Body of pancreas (tissue), 4 donors: ENCODE measurements around the gene PTP4A2. TPM values are rescaled to one million over a fixed set of nuclear protein-coding genes. Genes with fewer than 3 reads are reported as not detected.

Source experiments
- ATAC-seq: fragments of 150-250 bp; one replicate; pipeline ENCODE4 v1.9.1; 2016
- DNase-seq, 4 donors: peaks; one replicate each; pipeline ENCODE4 v3.0.0-alpha.2; 2019
- H3K27ac ChIP-seq, 4 donors: fragments of 200-600 bp; sonication (generic); 1 replicate in 3 of 4; 2 replicates in 1 of 4; pipeline versions ENCODE4 v1.5.1 to v1.6.1; 2016 to 2019; ENCODE audit warnings: mild to moderate bottlenecking in 1 of 4, mixed read lengths in 1 of 4, moderate library complexity in 1 of 4
- H3K27me3 ChIP-seq, 2 donors: fragments of 200-600 bp; sonication (generic); one replicate each; pipeline ENCODE4 v1.6.0; 2016; ENCODE audit warnings: mild to moderate bottlenecking in 1 of 2
- H3K36me3 ChIP-seq, 2 donors: fragments of 200-600 bp; sonication (generic); replicated peaks in 1 of 2; 2 replicates each; pipeline ENCODE4 v1.5.1; 2016; ENCODE audit warnings: low read depth in 2 of 2; ENCODE audit not compliant: insufficient read depth in 1 of 2
- H3K4me1 ChIP-seq: fragments of 200-600 bp; sonication (generic); one replicate; pipeline ENCODE4 v1.6.0; 2016
- H3K4me3 ChIP-seq, 2 donors: fragments of 200-600 bp; sonication (generic); 1 replicate in 1 of 2; 2 replicates in 1 of 2; pipeline ENCODE4 v1.5.1; 2016 to 2019
- H3K9me3 ChIP-seq, 3 donors: fragments of 200-600 bp; sonication (generic); 1 replicate in 2 of 3; 2 replicates in 1 of 3; pipeline ENCODE4 v1.5.1; 2016
- POLR2A ChIP-seq, 3 donors: fragments of 450-650 bp; IDR thresholded peaks; one replicate each; pipeline ENCODE4 v1.6.1; 2016; ENCODE audit warnings: antibody characterized with exemption in 3 of 3, mild to moderate bottlenecking in 2 of 3
- whole genome bisulfite sequencing, 2 donors: methylation state at CpG; one replicate each; pipeline ENCODE4 v1.1.5; 2017; 5-methylcytosine and 5-hydroxymethylcytosine counted together
- intact Hi-C: fragments of 100-400 bp; cut with DNase I; formaldehyde crosslinking; loops from one replicate; pipeline ENCODE4 v1.15.1; 2023
- total RNA-seq, 2 donors: library from RNA; depleted of rRNA; stranded (reverse); fragments of >200 nt; gene quantifications; one replicate each; pipeline ENCODE4 v1.1.0, GENCODE V29; 2016
- TF ChIP-seq, protein P1 (sequence below), 7 experiments: fragments of 450-650 bp in 4 of 7; fragments of 200-600 bp in 3 of 7; sonication (generic) in 3 of 7; IDR thresholded peaks; one replicate each; pipeline ENCODE4 v1.5.1; 2016 to 2019; ENCODE audit warnings: antibody characterized with exemption in 7 of 7

PTP4A2 gene
- total RNA-seq, 2 donors from 2014 or later: 79.6 to 103 TPM

DNA sequence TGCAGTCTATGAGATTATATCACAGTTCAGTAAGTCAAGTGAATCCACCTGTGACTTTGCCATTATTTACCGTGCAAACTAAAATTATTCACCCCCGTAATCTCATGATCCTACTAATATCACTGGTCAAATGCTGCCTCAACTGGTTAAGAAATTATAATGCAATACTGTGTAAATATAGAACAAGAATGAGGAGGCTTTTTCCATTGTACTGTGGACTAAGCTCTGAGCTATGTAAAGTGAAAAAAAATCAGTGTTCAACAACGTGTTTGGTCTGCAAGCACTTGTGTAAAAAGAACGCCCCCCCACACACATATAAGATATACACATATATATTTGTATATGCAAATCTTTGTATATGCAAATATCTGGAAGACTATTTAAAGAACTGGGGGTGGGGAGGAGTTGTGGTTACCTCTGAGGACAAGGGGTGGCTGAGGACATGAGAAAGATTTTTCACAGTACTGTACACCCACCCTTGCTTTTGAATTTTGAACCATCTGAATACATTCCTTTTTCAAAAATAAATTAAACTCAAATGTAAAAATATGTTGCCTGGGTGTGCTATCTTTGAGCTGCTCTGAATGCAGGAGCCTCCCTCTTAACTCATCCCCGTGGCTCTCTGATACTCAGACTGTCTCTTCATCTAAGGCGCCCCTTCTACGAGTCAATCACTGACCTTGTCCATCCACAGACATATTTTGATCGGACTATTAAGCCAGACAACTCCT lies 57.0 kb downstream of the PTP4A2 start:
- ATAC-seq (peak; percentile 33), DNase-seq (no peak)
- Histone ChIP-seq H3K4me3 (no peak overlapping the region), H3K27ac (peak overlapping the region in 1 of 4 donors; percentile 18), H3K36me3 (no peaks in the 10 kb centered on the region), H3K27me3 (no peaks in the 10 kb centered on the region), H3K4me1 (peaks cover 26% of the 10 kb centered on the region), H3K9me3 (no peaks in the 10 kb centered on the region)
- 32% methylated on average over 8 of the region's 8 CpGs for WGBS, 2 donors
- intact Hi-C loops: no loop called here
- no peak for TF ChIP-seq POLR2A (IDR thresholded peaks at IDR 0.05)
- TF ChIP-seq, protein P1, sequence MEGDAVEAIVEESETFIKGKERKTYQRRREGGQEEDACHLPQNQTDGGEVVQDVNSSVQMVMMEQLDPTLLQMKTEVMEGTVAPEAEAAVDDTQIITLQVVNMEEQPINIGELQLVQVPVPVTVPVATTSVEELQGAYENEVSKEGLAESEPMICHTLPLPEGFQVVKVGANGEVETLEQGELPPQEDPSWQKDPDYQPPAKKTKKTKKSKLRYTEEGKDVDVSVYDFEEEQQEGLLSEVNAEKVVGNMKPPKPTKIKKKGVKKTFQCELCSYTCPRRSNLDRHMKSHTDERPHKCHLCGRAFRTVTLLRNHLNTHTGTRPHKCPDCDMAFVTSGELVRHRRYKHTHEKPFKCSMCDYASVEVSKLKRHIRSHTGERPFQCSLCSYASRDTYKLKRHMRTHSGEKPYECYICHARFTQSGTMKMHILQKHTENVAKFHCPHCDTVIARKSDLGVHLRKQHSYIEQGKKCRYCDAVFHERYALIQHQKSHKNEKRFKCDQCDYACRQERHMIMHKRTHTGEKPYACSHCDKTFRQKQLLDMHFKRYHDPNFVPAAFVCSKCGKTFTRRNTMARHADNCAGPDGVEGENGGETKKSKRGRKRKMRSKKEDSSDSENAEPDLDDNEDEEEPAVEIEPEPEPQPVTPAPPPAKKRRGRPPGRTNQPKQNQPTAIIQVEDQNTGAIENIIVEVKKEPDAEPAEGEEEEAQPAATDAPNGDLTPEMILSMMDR (IDR thresholded peaks at IDR 0.05): no peak

DNA sequence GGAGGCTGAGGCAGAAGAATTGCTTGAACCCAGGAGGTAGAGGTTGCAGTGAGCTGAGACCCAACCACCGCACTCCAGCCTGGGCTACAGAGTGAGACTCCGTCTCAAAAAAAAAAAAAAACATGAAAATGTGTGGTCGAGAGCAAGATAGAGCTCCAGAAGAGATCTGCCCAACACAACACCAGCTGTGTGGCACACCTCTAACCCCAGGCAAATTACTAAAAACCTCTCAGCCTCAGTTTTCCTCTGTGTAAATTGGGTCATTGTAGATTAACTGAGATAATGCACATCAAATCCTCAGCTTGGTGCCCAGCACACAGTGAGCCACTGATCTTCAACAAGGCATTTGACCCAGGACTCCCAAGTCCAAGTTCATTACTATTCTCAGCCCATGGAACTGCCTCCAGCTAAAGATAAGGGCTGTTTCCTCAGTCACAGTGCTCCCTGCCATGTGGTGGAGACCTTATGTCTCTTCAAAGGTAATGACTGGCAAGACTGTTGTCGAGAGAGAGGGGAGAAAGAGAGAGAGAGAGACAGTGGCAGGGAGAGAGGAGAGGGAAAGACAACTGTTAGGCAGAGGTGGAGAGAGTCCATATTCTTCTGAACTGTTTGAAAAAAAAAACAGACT lies 58.1 kb downstream of the PTP4A2 start:
- no peak for TF ChIP-seq POLR2A (IDR thresholded peaks at IDR 0.05)
- TF ChIP-seq, protein P1 (IDR thresholded peaks at IDR 0.05): no peak
- Histone ChIP-seq H3K4me1 (peaks cover 35% of the 10 kb centered on the region), H3K36me3 (no peaks in the 10 kb centered on the region), H3K4me3 (no peak overlapping the region), H3K27me3 (no peaks in the 10 kb centered on the region), H3K9me3 (no peaks in the 10 kb centered on the region), H3K27ac (no peak overlapping the region)
- intact Hi-C loops: no loop called here
- ATAC-seq: no peak
- WGBS, 2 donors: 74 to 79% methylated on average over 4 of the region's 4 CpGs
- DNase-seq: no peak

DNA sequence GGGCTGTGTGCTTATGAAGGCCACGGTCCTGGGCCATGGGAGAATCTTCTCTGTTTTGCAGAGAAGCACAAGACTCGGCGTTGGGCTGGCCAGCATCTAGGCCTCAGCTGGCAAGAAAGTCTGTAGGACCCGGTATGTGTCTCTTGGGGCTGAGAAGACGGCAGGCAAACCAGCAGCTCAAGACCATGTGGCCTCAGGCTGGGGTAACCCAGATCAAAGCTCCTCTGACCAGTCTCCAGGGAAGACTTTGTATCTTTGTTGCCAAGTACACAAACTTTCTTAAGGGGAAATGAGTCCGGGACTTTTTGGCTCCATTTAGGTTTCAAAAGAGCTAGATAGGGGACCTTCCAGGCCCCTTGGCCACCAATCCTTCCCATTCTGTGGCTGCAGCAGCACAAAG lies 60.1 kb downstream of the PTP4A2 start:
- DNase-seq (no peak), ATAC-seq (no peak)
- 57 to 76% methylated on average over 1 to 6 of the region's 6 CpGs for WGBS, 2 donors
- intact Hi-C loops: no loop called here
- no peak overlapping the region for H3K4me3 ChIP-seq
- peaks cover 37% of the 10 kb centered on the region for H3K4me1 ChIP-seq
- TF ChIP-seq, protein P1 (IDR thresholded peaks at IDR 0.05): no peak
- no peak for TF ChIP-seq POLR2A (IDR thresholded peaks at IDR 0.05)
- H3K36me3 ChIP-seq: no peaks in the 10 kb centered on the region
- no peak overlapping the region for H3K27ac ChIP-seq
- H3K9me3 ChIP-seq: no peaks in the 10 kb centered on the region
- no peaks in the 10 kb centered on the region for H3K27me3 ChIP-seq

DNA sequence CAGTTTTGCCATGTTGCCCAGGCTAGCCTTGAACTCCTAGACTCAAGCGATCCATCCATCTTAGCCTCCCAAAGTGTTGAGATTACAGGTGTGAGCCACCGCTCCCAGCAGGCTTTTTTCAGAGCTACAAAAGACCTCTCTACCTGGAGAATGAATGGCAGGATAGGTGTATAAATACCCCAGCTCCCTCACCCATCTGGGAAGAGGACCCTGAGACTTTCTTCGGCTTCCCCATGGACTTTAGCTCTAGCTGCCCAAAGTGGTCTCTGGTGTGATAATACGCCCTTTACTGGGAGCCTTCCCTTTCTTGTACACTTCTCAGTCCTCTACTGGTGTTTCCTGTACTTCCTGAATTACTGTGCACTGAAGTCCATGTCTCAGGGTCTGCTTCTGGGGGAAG lies 60.6 kb downstream of the PTP4A2 start:
- no peak for TF ChIP-seq POLR2A (IDR thresholded peaks at IDR 0.05)
- TF ChIP-seq, protein P1 (IDR thresholded peaks at IDR 0.05): no peak
- ATAC-seq: no peak
- intact Hi-C loops: no loop called here

More for the DNA sequence above, 60.6 kb downstream of the PTP4A2 start:
- Histone ChIP-seq H3K27ac (no peak overlapping the region), H3K9me3 (no peaks in the 10 kb centered on the region), H3K27me3 (no peaks in the 10 kb centered on the region), H3K4me3 (no peak overlapping the region), H3K36me3 (no peaks in the 10 kb centered on the region), H3K4me1 (peaks cover 37% of the 10 kb centered on the region)
- DNase-seq: no peak
- 80 to 97% methylated on average over 4 of the region's 4 CpGs for WGBS, 2 donors
